Brain microvascular endothelial cell (primary cell): ENCODE results near the gene ZNF286A.

Experiments used
- DNase-seq: peaks from one replicate; pipeline ENCODE4 v3.0.0-alpha.2; 2020
- H3K27ac ChIP-seq: fragments of 250-450 bp; sonication (Bioruptor Pico); 2 replicates; pipeline ENCODE4 v1.5.1; 2020; ENCODE audit warnings: mild to moderate bottlenecking, moderate library complexity
- H3K27me3 ChIP-seq: fragments of 250-450 bp; sonication (Bioruptor Pico); replicated peaks from 2 replicates; pipeline ENCODE4 v1.5.1; 2020; ENCODE audit warnings: mild to moderate bottlenecking
- H3K36me3 ChIP-seq: fragments of 250-450 bp; sonication (Bioruptor Pico); replicated peaks from 2 replicates; pipeline ENCODE4 v1.5.1; 2020; ENCODE audit warnings: mild to moderate bottlenecking
- H3K4me3 ChIP-seq: 2 replicates; pipeline ENCODE4 v1.5.1; 2011; ENCODE audit warnings: low read depth, mild to moderate bottlenecking, control low read depth, low read length, moderate library complexity
- in situ Hi-C: cut with HindIII; loops from 2 replicates; pipeline ENCODE4 v1.10.0; 2017; ENCODE audit warnings: low sequenced_read_pairs, low pct_ligation_motif_present
- TF ChIP-seq, protein P1 (sequence below): IDR thresholded peaks from 2 replicates; pipeline ENCODE4 v1.5.1; 2011; ENCODE audit warnings: low read depth, mild to moderate bottlenecking, moderate library complexity, low read length, control low read depth, inconsistent platforms; ENCODE audit errors: missing control alignments

Gene ZNF286A

DNA sequence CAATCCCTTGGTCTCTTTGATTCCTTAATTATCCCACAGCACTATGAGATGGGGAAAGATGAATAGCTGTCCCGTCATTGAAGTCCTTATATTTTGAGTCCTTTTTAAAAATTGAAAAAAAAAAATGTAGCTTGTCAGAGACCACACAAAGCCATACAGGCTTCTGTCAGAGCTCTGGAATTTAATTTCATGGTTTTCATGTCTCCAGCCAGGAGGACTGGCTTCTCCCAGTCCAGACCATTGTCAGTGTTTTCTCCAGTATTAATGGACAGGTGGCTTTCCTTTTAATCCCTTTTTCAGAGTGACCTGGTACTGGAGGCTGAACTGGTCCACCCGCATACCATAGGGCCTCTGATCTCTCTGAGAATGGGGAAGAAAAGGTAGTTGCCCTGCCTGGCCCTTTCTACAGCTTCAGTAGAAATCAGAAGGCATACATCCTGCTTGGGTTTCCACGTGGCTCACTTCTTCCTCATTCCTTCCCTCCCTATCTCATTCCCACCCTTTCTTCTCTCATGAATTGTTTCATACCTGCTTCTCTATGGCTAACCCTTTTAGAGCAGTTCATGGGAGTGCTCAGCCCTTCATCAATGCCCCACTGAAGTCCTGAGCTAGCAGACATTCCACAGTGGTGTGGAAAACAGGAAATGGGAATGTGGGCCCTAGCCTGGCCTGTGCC lies 44.5 kb upstream of the ZNF286A start:
- DNase-seq: no peak
- no peak overlapping the region for H3K27ac ChIP-seq
- in situ Hi-C loops: no loop called here
- H3K27me3 ChIP-seq: no peaks in the 10 kb centered on the region
- TF ChIP-seq, protein P1, sequence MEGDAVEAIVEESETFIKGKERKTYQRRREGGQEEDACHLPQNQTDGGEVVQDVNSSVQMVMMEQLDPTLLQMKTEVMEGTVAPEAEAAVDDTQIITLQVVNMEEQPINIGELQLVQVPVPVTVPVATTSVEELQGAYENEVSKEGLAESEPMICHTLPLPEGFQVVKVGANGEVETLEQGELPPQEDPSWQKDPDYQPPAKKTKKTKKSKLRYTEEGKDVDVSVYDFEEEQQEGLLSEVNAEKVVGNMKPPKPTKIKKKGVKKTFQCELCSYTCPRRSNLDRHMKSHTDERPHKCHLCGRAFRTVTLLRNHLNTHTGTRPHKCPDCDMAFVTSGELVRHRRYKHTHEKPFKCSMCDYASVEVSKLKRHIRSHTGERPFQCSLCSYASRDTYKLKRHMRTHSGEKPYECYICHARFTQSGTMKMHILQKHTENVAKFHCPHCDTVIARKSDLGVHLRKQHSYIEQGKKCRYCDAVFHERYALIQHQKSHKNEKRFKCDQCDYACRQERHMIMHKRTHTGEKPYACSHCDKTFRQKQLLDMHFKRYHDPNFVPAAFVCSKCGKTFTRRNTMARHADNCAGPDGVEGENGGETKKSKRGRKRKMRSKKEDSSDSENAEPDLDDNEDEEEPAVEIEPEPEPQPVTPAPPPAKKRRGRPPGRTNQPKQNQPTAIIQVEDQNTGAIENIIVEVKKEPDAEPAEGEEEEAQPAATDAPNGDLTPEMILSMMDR: no peak
- H3K4me3 ChIP-seq: no peak overlapping the region
- no peaks in the 10 kb centered on the region for H3K36me3 ChIP-seq

- in situ Hi-C loops: no loop called here
Observed at GRCh38 chr17:15657868-15658267, 41.7 kb upstream of the ZNF286A start.

GRCh38 chr17:15658296-15658695 lies 41.3 kb upstream of the ZNF286A start:
- DNase-seq: no peak
- TF ChIP-seq, protein P1: no peak
- H3K4me3 ChIP-seq: no peak overlapping the region
- H3K36me3 ChIP-seq: no peaks in the 10 kb centered on the region
- in situ Hi-C loops: no loop called here
- no peaks in the 10 kb centered on the region for H3K27me3 ChIP-seq
- no peak overlapping the region for H3K27ac ChIP-seq

More at GRCh38 chr17:15657868-15658267, 41.7 kb upstream of the ZNF286A start:
- Histone ChIP-seq H3K4me3 (no peak overlapping the region), H3K36me3 (no peaks in the 10 kb centered on the region), H3K27ac (no peak overlapping the region), H3K27me3 (no peaks in the 10 kb centered on the region)
- DNase-seq: no peak
- TF ChIP-seq, protein P1: no peak

DNA sequence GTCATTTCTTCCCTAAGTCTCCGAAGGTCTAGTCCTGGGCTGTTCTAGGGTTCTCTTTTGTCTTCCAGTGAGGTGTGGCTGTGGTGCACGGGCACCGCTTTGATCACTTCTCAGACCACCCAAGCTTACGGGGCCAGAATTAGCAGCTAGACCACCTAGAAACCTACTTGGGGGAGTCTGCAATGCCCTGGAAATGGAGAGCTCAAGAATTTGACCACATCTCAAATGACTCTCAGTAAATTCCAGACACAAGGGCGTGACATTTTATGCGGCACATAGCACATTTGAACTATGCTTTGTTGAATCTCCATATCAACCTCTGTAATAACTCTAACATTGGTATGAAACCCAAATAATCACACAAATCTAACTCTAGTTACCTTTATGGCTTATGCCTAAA lies 40.3 kb upstream of the ZNF286A start:
- H3K27me3 ChIP-seq: no peaks in the 10 kb centered on the region
- H3K4me3 ChIP-seq: no peak overlapping the region
- H3K36me3 ChIP-seq: no peaks in the 10 kb centered on the region
- TF ChIP-seq, protein P1: no peak
- no peak overlapping the region for H3K27ac ChIP-seq
- in situ Hi-C loops: no loop called here
- no peak for DNase-seq

DNA sequence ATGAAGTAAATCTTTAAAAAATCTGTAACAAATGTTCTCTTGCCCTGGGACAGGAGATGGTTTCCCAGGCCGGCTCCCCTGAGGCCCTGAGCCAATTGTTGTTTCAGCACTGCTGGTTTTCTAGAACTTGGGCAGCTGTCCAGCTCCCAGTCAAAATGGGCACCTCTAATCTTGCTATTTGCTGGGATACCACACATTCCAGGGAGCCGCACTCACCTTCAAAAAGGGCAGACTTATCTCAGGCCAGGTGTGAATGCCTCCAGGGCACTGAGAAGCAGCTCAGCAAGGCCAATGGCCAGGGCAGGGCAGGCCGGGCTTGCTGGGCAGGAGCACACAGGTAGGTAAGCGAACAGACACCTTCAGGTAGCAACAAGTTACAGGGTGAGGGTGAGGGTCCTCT lies 39.9 kb upstream of the ZNF286A start:
- DNase-seq: no peak
- Histone ChIP-seq H3K27me3 (no peaks in the 10 kb centered on the region), H3K27ac (no peak overlapping the region), H3K36me3 (no peaks in the 10 kb centered on the region), H3K4me3 (no peak overlapping the region)
- TF ChIP-seq, protein P1: no peak
- in situ Hi-C loops: no loop called here

DNA sequence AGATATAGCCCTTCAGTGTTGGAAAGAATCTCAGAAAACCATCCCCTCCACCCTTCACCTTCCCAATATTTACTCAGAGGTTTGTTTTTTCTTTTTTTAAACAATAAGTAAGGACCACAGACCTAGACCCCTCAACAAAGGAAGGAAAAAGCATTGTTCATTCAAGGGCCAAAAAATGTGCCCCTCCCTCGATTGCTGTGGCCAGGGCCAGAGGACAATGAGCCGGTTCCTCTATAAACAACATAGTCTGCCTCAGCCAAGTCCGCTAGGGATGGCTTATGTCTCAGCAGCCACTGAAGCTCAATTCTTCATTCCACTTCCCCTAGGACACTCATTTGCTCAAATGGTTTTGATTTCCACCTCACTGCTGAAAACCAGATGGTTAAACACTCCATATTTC lies 39.5 kb upstream of the ZNF286A start:
- in situ Hi-C loops: no loop called here
- Histone ChIP-seq H3K27ac (no peak overlapping the region), H3K4me3 (no peak overlapping the region), H3K36me3 (no peaks in the 10 kb centered on the region), H3K27me3 (no peaks in the 10 kb centered on the region)
- TF ChIP-seq, protein P1: no peak
- no peak for DNase-seq
